NCI-H1694 (cell line): ENCODE data around the gene DNASE1.
A peak's percentile ranks its signal among the peaks of the same experiment; 100 is the strongest.
"Not testable (repeated sequence)": the region's sequence is repeated elsewhere in the genome, so short reads cannot be mapped to it uniquely, and the experiment has no call there.

Experiments used
- DNase-seq: peaks from one replicate; lab custom pipeline; 2025; lab: John Stamatoyannopoulos, UW

The DNASE1 gene

GRCh38 chr16:3654249-3654991 is at the start of gene DNASE1:
Gene DNASE1, plus strand, starts transcription at chr16:3654691. Its CDS starts 683 bp downstream, at chr16:3655374.
- peak; percentile 11 for DNase-seq

- no peak for DNase-seq
Measured at GRCh38 chr16:3606441-3606840, 48.0 kb upstream of the DNASE1 start.

- DNase-seq = no peak
Measured at GRCh38 chr16:3607161-3607560, 47.3 kb upstream of the DNASE1 start.

- no peak for DNase-seq
Measured at GRCh38 chr16:3607634-3608033, 46.9 kb upstream of the DNASE1 start.

- no peak for DNase-seq
Measured at GRCh38 chr16:3608069-3608468, 46.4 kb upstream of the DNASE1 start.

- not testable (repeated sequence) for DNase-seq
Measured at GRCh38 chr16:3608976-3609375, 45.5 kb upstream of the DNASE1 start.

GRCh38 chr16:3609895-3610697 is 44.4 kb upstream of the DNASE1 start:
- no peak for DNase-seq

- no peak for DNase-seq
Measured at GRCh38 chr16:3610698-3611145, 43.8 kb upstream of the DNASE1 start.

GRCh38 chr16:3611146-3611975 is 43.1 kb upstream of the DNASE1 start, which contains the start of gene SLX4:
Gene SLX4, minus strand, starts transcription at chr16:3611606. Its CDS starts 2,642 bp downstream, at chr16:3608964.
- DNase-seq = peak; percentile 47

- DNase-seq = no peak
Measured at GRCh38 chr16:3612510-3613466, 41.7 kb upstream of the DNASE1 start.

- DNase-seq = no peak
Measured at GRCh38 chr16:3618769-3619141, 35.7 kb upstream of the DNASE1 start.

- DNase-seq = no peak
Measured at GRCh38 chr16:3623642-3624041, 30.8 kb upstream of the DNASE1 start.

GRCh38 chr16:3625331-3625730 is 29.2 kb upstream of the DNASE1 start:
- DNase-seq = no peak

GRCh38 chr16:3625911-3626732 is 28.4 kb upstream of the DNASE1 start:
- DNase-seq = no peak

GRCh38 chr16:3637371-3637923 is 17.0 kb upstream of the DNASE1 start:
- DNase-seq = no peak

- DNase-seq = no peak
Measured at GRCh38 chr16:3638916-3639644, 15.4 kb upstream of the DNASE1 start.

- no peak for DNase-seq
Measured at GRCh38 chr16:3640207-3640606, 14.3 kb upstream of the DNASE1 start.

GRCh38 chr16:3640632-3641501 is 13.6 kb upstream of the DNASE1 start:
- DNase-seq = no peak
